ENCODE measurements around the gene MAP7D2.

DNA sequence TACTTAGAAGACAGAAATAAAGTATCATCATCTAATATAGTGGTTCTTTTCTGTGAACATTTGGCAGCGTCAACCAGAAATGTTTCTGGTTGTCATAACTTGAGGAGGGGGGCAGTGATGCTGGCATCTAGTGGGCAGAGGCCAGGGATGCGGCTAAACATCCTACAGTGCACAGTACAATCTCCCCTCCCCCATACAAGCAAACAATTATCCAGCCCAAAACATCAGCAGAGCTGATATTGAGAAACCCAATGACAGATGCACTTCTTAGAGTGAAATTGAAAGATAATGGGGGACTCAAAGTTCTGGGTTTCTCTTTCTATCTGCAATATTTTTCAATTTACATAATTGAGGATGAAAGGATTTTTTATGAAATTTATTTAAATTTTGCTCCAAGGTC is 26.9 kb upstream of the MAP7D2 start:
- TF ChIP-seq ELF4 (IDR thresholded peaks at IDR 0.05) (no peak), CTBP1 (IDR thresholded peaks at IDR 0.05; ENCODE audit: borderline replicate concordance) (no peak), FOXA1 (IDR thresholded peaks at IDR 0.05) (no peak), FOXM1 (IDR thresholded peaks at IDR 0.05; ENCODE audit: borderline replicate concordance) (no peak), SUZ12 (IDR thresholded peaks at IDR 0.05) (no peak), BHLHE40 (IDR thresholded peaks at IDR 0.05; ENCODE audit: borderline replicate concordance) (no peak)

All from HEK293T (cell line).